K562 (cell line): ENCODE data around the gene TMPRSS5.

Experiments
- CEBPB ChIP-seq: fragments of 450-650 bp; IDR thresholded peaks from 2 replicates; pipeline ENCODE4 v1.6.1; 2016; ENCODE audit warnings: missing genetic modification characterization, missing compliant biosample characterization
- EP300 ChIP-seq: IDR thresholded peaks from 2 replicates; pipeline ENCODE4 v1.6.1; 2012; ENCODE audit warnings: low read length, improper control_type of control experiment
- ESRRA ChIP-seq: fragments of 450-650 bp; IDR thresholded peaks from 2 replicates; pipeline ENCODE4 v1.6.1; 2014; ENCODE audit warnings: low read depth, mild to moderate bottlenecking, moderate library complexity, borderline replicate concordance
- GABPA ChIP-seq: fragments of 200-800 bp; sonication (Bioruptor generic); conservative IDR thresholded peaks from 2 replicates; pipeline ENCODE4 v1.6.1; 2016; ENCODE audit warnings: low read depth, missing genetic modification characterization, missing compliant biosample characterization
- GABPB1 ChIP-seq: sonication (generic); formaldehyde crosslinking; IDR thresholded peaks from 2 replicates; pipeline ENCODE4 v1.8.0; 2022; ENCODE audit warnings: mild to moderate bottlenecking, missing genetic modification reagents
- GTF2A2 ChIP-seq: IDR thresholded peaks from 2 replicates; pipeline ENCODE4 v1.6.1; 2016; ENCODE audit warnings: mild to moderate bottlenecking, missing genetic modification characterization, missing compliant biosample characterization
- JUN ChIP-seq, 2 experiments: sonication (generic) in 1 of 2; formaldehyde crosslinking in 1 of 2; IDR thresholded peaks; 2 replicates each; pipeline versions ENCODE4 v1.6.1 to v1.8.0; 2012 to 2022; ENCODE audit warnings: borderline replicate concordance in 2 of 2, mild to moderate bottlenecking in 2 of 2, improper control_type of control experiment in 1 of 2, low read depth in 1 of 2, low read length in 1 of 2, missing genetic modification reagents in 1 of 2
- POLR2A ChIP-seq: fragments of 450-650 bp; conservative IDR thresholded peaks from 2 replicates; pipeline ENCODE4 v1.6.1; 2016
- SMC3 ChIP-seq: conservative IDR thresholded peaks from 2 replicates; pipeline ENCODE4 v1.6.1; 2011; ENCODE audit warnings: low read depth, low read length, improper control_type of control experiment; ENCODE audit not compliant: insufficient read depth
- ZNF175 ChIP-seq: fragments of 200-800 bp; sonication (Bioruptor generic); IDR thresholded peaks from 2 replicates; pipeline ENCODE4 v1.6.1; 2016; ENCODE audit warnings: low read depth, mild to moderate bottlenecking, missing genetic modification characterization, missing compliant biosample characterization
- ZNF239 ChIP-seq: fragments of 250-450 bp; sonication (Bioruptor Pico); IDR thresholded peaks from 2 replicates; pipeline ENCODE4 v1.4.0; 2020; ENCODE audit warnings: mild to moderate bottlenecking
- ZNF766 ChIP-seq: fragments of 200-800 bp; sonication (Bioruptor generic); conservative IDR thresholded peaks from 2 replicates; pipeline ENCODE4 v1.6.1; 2016; ENCODE audit warnings: missing genetic modification characterization, missing compliant biosample characterization
- TF ChIP-seq, protein P1 (sequence below), 3 experiments: IDR thresholded peaks in 2 of 3; conservative IDR thresholded peaks in 1 of 3; 2 replicates each; pipeline ENCODE4 v1.5.1; 2011 to 2012; ENCODE audit warnings: low read length in 3 of 3, mild to moderate bottlenecking in 3 of 3, control low read depth in 2 of 3, improper control_type of control experiment in 1 of 3, inconsistent platforms in 1 of 3, low read depth in 1 of 3, mixed read lengths in 1 of 3, moderate library complexity in 1 of 3; ENCODE audit not compliant: insufficient read depth in 2 of 3
- TF ChIP-seq, protein P2 (sequence below): fragments of 250-450 bp; sonication (Bioruptor Pico); IDR thresholded peaks from 2 replicates; pipeline ENCODE4 v1.5.0; 2020; ENCODE audit warnings: mild to moderate bottlenecking

DNA sequence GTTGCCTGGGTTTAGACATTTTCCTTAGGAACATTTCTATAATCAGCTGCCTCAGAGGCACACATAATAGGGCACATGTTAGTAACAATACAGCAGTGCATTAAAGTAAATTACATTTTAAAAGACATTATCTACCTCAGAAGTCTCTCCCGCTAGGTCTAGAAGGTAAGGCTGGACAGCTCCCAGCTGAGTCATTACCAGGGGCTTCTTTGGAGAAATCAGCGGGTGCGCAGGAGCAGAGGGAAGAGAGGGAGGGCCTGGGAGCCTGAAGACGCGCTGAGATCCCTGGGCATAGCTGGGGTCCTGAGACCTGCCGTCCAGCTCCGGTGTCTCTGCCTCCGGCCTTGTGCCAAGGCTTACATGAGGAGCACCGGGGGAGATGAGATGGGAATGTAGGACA, 67.7 kb downstream of the TMPRSS5 start:
- no peak for TF ChIP-seq JUN (IDR thresholded peaks at IDR 0.05; ENCODE audit: borderline replicate concordance, low read depth, low read length)
- TF ChIP-seq JUN (CRISPR knock-in tag; IDR thresholded peaks at IDR 0.05; ENCODE audit: borderline replicate concordance): no peak
- no peak for TF ChIP-seq GTF2A2 (tag)
- TF ChIP-seq POLR2A: no peak
- no peak for TF ChIP-seq GABPB1 (CRISPR knock-in tag)
- TF ChIP-seq, protein P1, sequence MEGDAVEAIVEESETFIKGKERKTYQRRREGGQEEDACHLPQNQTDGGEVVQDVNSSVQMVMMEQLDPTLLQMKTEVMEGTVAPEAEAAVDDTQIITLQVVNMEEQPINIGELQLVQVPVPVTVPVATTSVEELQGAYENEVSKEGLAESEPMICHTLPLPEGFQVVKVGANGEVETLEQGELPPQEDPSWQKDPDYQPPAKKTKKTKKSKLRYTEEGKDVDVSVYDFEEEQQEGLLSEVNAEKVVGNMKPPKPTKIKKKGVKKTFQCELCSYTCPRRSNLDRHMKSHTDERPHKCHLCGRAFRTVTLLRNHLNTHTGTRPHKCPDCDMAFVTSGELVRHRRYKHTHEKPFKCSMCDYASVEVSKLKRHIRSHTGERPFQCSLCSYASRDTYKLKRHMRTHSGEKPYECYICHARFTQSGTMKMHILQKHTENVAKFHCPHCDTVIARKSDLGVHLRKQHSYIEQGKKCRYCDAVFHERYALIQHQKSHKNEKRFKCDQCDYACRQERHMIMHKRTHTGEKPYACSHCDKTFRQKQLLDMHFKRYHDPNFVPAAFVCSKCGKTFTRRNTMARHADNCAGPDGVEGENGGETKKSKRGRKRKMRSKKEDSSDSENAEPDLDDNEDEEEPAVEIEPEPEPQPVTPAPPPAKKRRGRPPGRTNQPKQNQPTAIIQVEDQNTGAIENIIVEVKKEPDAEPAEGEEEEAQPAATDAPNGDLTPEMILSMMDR (IDR thresholded peaks at IDR 0.05 in 2 of 3, conservative IDR thresholded peaks at IDR 0.05 in 1 of 3; ENCODE audit: insufficient read depth in 2 of 3, low read depth in 1 of 3, low read length in 3 of 3): no peak
- no peak for TF ChIP-seq ESRRA
- TF ChIP-seq GABPA (tag): no peak
- TF ChIP-seq ZNF175: no peak
- no peak for TF ChIP-seq SMC3
- no peak for TF ChIP-seq CEBPB (tag)
- no peak for TF ChIP-seq ZNF239 (CRISPR knock-in tag)
- TF ChIP-seq, protein P2, sequence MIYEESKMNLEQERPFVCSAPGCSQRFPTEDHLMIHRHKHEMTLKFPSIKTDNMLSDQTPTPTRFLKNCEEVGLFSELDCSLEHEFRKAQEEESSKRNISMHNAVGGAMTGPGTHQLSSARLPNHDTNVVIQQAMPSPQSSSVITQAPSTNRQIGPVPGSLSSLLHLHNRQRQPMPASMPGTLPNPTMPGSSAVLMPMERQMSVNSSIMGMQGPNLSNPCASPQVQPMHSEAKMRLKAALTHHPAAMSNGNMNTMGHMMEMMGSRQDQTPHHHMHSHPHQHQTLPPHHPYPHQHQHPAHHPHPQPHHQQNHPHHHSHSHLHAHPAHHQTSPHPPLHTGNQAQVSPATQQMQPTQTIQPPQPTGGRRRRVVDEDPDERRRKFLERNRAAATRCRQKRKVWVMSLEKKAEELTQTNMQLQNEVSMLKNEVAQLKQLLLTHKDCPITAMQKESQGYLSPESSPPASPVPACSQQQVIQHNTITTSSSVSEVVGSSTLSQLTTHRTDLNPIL (CRISPR knock-in tag): no peak
- TF ChIP-seq EP300: no peak
- TF ChIP-seq ZNF766 (CRISPR knock-in tag): no peak
